GM12878 (cell line): Measurements from ENCODE around the gene FRMD5. TPM values are rescaled to one million over a fixed set of nuclear protein-coding genes. Genes with fewer than 3 reads are reported as not detected.

Experiments used
- ATAC-seq: fragments of 200-7000 bp; cut with Tn5 transposase; 3 replicates; pipeline ENCODE4 v1.9.1; 2020; ENCODE audit warnings: mild to moderate bottlenecking, moderate library complexity
- BruUV-seq: library from RNA; stranded (reverse); fragments of 400-500 nt; replicated peaks from 2 replicates; lab custom pipeline; 2021; lab: Mats Ljungman, UMichigan
- CTCF ChIA-PET: fragments of 300-600 bp; sonication (Branson Sonifier 250); formaldehyde crosslinking; extraction: SDS; loops from one replicate; lab custom pipeline; 2021; ENCODE audit warnings: inconsistent platforms; lab: Yijun Ruan, JAX
- POLR2A ChIA-PET: fragments of 350-600 bp; formaldehyde crosslinking; extraction: SDS; loops from one replicate; lab custom pipeline; 2021; ENCODE audit warnings: inconsistent platforms; lab: Charles Lee
- RAD21 ChIA-PET: fragments of 300-600 bp; sonication (Branson Sonifier 250); formaldehyde crosslinking; loops from one replicate; lab custom pipeline; 2023; ENCODE audit warnings: antibody characterized with exemption; ENCODE audit not compliant: unreplicated experiment; lab: Charles Lee
- SMC1A ChIA-PET: fragments of 300-600 bp; sonication (Branson Sonifier 250); formaldehyde crosslinking; loops from one replicate; lab custom pipeline; 2023; ENCODE audit not compliant: unreplicated experiment, uncharacterized antibody; lab: Charles Lee
- DNase-seq: peaks from one replicate; pipeline ENCODE4 v3.0.0-alpha.2; 2011; ENCODE audit warnings: low read depth, low spot score
- FAIRE-seq: peaks from 3 replicates; lab custom pipeline; 2011; peaks lifted over from hg19 to GRCh38; lab: Jason Lieb, UNC
- H2AFZ ChIP-seq: 2 replicates; pipeline ENCODE4 v1.6.0; 2011; ENCODE audit warnings: low read depth, low read length, control low read depth; ENCODE audit not compliant: control insufficient read depth
- H3K27ac ChIP-seq: 2 replicates; pipeline ENCODE4 v1.5.1; 2011; ENCODE audit warnings: control low read depth; ENCODE audit not compliant: control insufficient read depth, insufficient read depth
- H3K27me3 ChIP-seq, 2 experiments: replicated peaks in 1 of 2; 2 replicates each; pipeline versions ENCODE4 v1.6.0 to v1.6.1; 2011; ENCODE audit warnings: low read length in 1 of 2; ENCODE audit not compliant: control insufficient read depth in 2 of 2, insufficient read depth in 2 of 2
- H3K36me3 ChIP-seq, 2 experiments: 2 replicates each; pipeline ENCODE4 v1.5.1; 2011; ENCODE audit warnings: low read length in 1 of 2; ENCODE audit not compliant: control insufficient read depth in 2 of 2, insufficient read depth in 2 of 2
- H3K4me1 ChIP-seq: 2 replicates; pipeline ENCODE4 v1.6.1; 2011; ENCODE audit warnings: mild to moderate bottlenecking, low read length, moderate library complexity, mixed read lengths; ENCODE audit not compliant: control insufficient read depth, insufficient read depth
- H3K4me2 ChIP-seq: 2 replicates; pipeline ENCODE4 v1.6.0; 2011; ENCODE audit warnings: control low read depth; ENCODE audit not compliant: control insufficient read depth, insufficient read depth
- H3K4me3 ChIP-seq: fragments of 200-600 bp; sonication (generic); 2 replicates; pipeline ENCODE4 v1.5.1; 2016
- H3K79me2 ChIP-seq: 2 replicates; pipeline ENCODE4 v1.6.0; 2011; ENCODE audit warnings: low read length; ENCODE audit not compliant: control insufficient read depth, insufficient read depth
- H3K9ac ChIP-seq: 2 replicates; pipeline ENCODE4 v1.8.0; 2011; ENCODE audit warnings: low read length, control low read depth, mixed read lengths; ENCODE audit not compliant: control insufficient read depth, insufficient read depth
- H3K9me3 ChIP-seq: replicated peaks from 3 replicates; pipeline ENCODE4 v1.5.1; 2011; ENCODE audit warnings: mild to moderate bottlenecking, low read length; ENCODE audit not compliant: control insufficient read depth, insufficient read depth
- H4K20me1 ChIP-seq: 2 replicates; pipeline ENCODE4 v1.6.0; 2011; ENCODE audit not compliant: control insufficient read depth, insufficient read depth
- CBX5 ChIP-seq: sonication (generic); IDR thresholded peaks from 2 replicates; pipeline ENCODE4 v1.6.1; 2016; ENCODE audit warnings: low read depth, moderate library complexity, mild to moderate bottlenecking, inconsistent platforms
- EED ChIP-seq: sonication (generic); IDR thresholded peaks from 2 replicates; pipeline ENCODE4 v1.6.1; 2016; ENCODE audit warnings: antibody characterized with exemption, low read depth
- IKZF2 ChIP-seq, 2 experiments: fragments of 450-650 bp; IDR thresholded peaks; 2 replicates each; pipeline ENCODE4 v1.6.1; 2017; ENCODE audit warnings: mild to moderate bottlenecking in 2 of 2, moderate library complexity in 2 of 2
- IRF3 ChIP-seq: fragments of 450-650 bp; IDR thresholded peaks from 2 replicates; pipeline ENCODE4 v1.6.1; 2014; ENCODE audit warnings: mild to moderate bottlenecking
- JUNB ChIP-seq: IDR thresholded peaks from 2 replicates; pipeline ENCODE4 v1.6.1; 2016; ENCODE audit warnings: antibody characterized with exemption, mild to moderate bottlenecking
- MEF2A ChIP-seq: IDR thresholded peaks from 2 replicates; pipeline ENCODE4 v1.6.1; 2011; ENCODE audit warnings: low read depth, mild to moderate bottlenecking, low read length, moderate library complexity; ENCODE audit not compliant: insufficient read depth
- ZBTB40 ChIP-seq: fragments of 450-650 bp; IDR thresholded peaks from 2 replicates; pipeline ENCODE4 v1.6.1; 2016; ENCODE audit warnings: mild to moderate bottlenecking, moderate library complexity, borderline replicate concordance
- WGBS: methylation state at CpG from one replicate; pipeline ENCODE4 v1.1.6; 2016; ENCODE audit warnings: low lambda C conversion rate; ENCODE audit not compliant: insufficient replicate concordance, insufficient coverage; ENCODE audit errors: missing lambda C conversion rate; 5-methylcytosine and 5-hydroxymethylcytosine counted together
- in situ Hi-C: fragments of 300-500 bp; cut with MboI; formaldehyde crosslinking; loops from 9 replicates; pipeline ENCODE4 v1.14.3; 2018; ENCODE audit warnings: mixed read lengths
- intact Hi-C: fragments of 100-400 bp; cut with micrococcal nuclease; formaldehyde crosslinking; loops from one replicate; pipeline ENCODE4 v1.14.2; 2022; ENCODE audit not compliant: unreplicated experiment
- polyA plus RNA-seq, 11 experiments: library from polyadenylated mRNA; depleted of rRNA in 4 of 11; unstranded in 6 of 11; stranded (reverse) in 5 of 11; fragments of >200 nt; fragmentation: Nextera tagmentation in 4 of 11; fragmentation: Illumina TruSeq in 1 of 11; extraction: Ambion mirVana in 4 of 11; extraction: Trizol in 1 of 11; gene quantifications; 1 replicate in 1 of 11; 2 replicates in 10 of 11; pipeline versions ENCODE4 v1.2.1 to v1.2.3, GENCODE V29; 2011 to 2016; ENCODE audit warnings: inconsistent platforms in 2 of 11, missing spikeins in 2 of 11, low read depth in 1 of 11
- total RNA-seq, 4 experiments: library from RNA; depleted of rRNA in 3 of 4; stranded (reverse); fragments of >200 nt in 3 of 4; fragmentation: Illumina TruSeq in 1 of 4; extraction: Trizol in 1 of 4; gene quantifications; 2 replicates each; pipeline versions ENCODE4 v1.2.1 to v1.2.3, GENCODE V29; 2013 to 2021
- TF ChIP-seq, protein P1 (sequence below), 3 experiments: IDR thresholded peaks in 2 of 3; conservative IDR thresholded peaks in 1 of 3; 2 replicates each; pipeline ENCODE4 v1.5.1; 2011; ENCODE audit warnings: low read depth in 3 of 3, low read length in 3 of 3, mild to moderate bottlenecking in 3 of 3, control low read depth in 2 of 3, moderate library complexity in 2 of 3, inconsistent platforms in 1 of 3, mixed read lengths in 1 of 3; ENCODE audit not compliant: control insufficient read depth in 2 of 3, insufficient read depth in 1 of 3; ENCODE audit errors: extremely low read depth in 1 of 3

FRMD5 gene
- total and polyA plus RNA-seq, 10 of the 15 experiments (the other 5 are each of a cell fraction or from before 2014, with no cell fraction given): 0.26 to 6.4 (median 0.68) TPM; not detected in 1

DNA sequence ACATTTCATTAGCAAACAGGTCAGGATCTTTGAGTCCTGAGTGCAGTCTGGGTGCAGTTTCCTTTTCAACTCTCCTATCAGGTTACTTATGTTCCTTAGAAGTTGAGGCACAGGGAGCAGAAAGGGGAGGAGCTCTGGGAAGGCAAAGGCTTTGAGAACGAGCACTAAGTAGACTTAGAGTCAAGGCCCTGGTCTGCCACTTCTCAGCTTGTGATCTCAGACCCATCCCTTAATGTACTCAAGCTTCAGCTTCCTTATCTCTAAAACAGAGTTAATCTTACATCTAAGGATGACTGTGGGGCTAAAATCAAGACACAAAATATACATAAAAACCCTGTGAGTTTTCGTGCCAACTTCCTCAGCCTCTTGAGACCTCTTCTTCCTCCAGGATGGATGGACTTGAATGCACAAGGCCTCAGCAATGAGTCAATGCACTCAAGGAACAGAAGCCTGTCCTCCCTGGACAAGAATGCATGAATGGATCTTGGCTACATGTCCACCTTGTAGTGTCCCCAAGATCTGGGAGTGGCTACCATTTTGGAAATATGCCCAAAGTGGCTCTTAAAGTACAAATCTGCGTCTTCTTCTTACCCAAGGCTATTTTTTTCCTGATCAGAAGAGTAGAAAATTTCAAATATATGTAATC lies 263.2 kb downstream of the FRMD5 start:
- no peak for DNase-seq
- Histone ChIP-seq H3K79me2 (no peaks in the 10 kb centered on the region), H3K36me3 (no peaks in the 10 kb centered on the region), H3K27ac (no peak overlapping the region), H3K4me3 (no peak overlapping the region), H3K27me3 (no peaks in the 10 kb centered on the region), H2AFZ (no peak overlapping the region), H3K4me2 (no peak overlapping the region), H3K4me1 (peaks cover 3% of the 10 kb centered on the region; the same call in 1 of the 2 replicates), H3K9me3 (no peaks in the 10 kb centered on the region), H4K20me1 (no peaks in the 10 kb centered on the region), H3K9ac (no peak overlapping the region)
- TF ChIP-seq JUNB (no peak), IRF3 (no peak), CBX5 (no peak), MEF2A (no peak), EED (no peak), IKZF2 (IDR thresholded peaks at IDR 0.05) (no peak), ZBTB40 (no peak)
- TF ChIP-seq, protein P1, sequence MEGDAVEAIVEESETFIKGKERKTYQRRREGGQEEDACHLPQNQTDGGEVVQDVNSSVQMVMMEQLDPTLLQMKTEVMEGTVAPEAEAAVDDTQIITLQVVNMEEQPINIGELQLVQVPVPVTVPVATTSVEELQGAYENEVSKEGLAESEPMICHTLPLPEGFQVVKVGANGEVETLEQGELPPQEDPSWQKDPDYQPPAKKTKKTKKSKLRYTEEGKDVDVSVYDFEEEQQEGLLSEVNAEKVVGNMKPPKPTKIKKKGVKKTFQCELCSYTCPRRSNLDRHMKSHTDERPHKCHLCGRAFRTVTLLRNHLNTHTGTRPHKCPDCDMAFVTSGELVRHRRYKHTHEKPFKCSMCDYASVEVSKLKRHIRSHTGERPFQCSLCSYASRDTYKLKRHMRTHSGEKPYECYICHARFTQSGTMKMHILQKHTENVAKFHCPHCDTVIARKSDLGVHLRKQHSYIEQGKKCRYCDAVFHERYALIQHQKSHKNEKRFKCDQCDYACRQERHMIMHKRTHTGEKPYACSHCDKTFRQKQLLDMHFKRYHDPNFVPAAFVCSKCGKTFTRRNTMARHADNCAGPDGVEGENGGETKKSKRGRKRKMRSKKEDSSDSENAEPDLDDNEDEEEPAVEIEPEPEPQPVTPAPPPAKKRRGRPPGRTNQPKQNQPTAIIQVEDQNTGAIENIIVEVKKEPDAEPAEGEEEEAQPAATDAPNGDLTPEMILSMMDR (IDR thresholded peaks at IDR 0.05 in 2 of 3, conservative IDR thresholded peaks at IDR 0.05 in 1 of 3; ENCODE audit: control insufficient read depth in 2 of 3, extremely low read depth in 1 of 3, insufficient read depth in 1 of 3, low read depth in 3 of 3, low read length in 3 of 3): no peak
- ChIA-PET CTCF (interaction anchor here (1.3 to 2.0 kb wide), 2 partner anchors 15 to 134 kb away, joined by 3 to 7 read pairs; no protein-coding TSS in a partner anchor), RAD21 (interaction anchor here (1.6 kb wide), 1 partner anchor 134 kb away, joined by 4 read pairs; no protein-coding TSS in a partner anchor), SMC1A (interaction anchor here (2.0 kb wide), 1 partner anchor 28 kb away, joined by 4 read pairs; no protein-coding TSS in a partner anchor), POLR2A (no interaction called here)
- BruUV-seq: no TSS peak
- in situ Hi-C loops (no loop called here), intact Hi-C loops (no loop called here)
- ATAC-seq: no peak
- no peak for FAIRE-seq
- 56% methylated on average over 3 of the region's 3 CpGs for WGBS
